H9 (cell line): ENCODE measurements around the gene SLC15A3. TPM values are rescaled to one million over a fixed set of nuclear protein-coding genes. Genes with fewer than 3 reads are reported as not detected.

Experiments used
- DNase-seq: peaks from one replicate; pipeline ENCODE4 v3.0.0-alpha.2; 2017
- H2AFZ ChIP-seq: one replicate; pipeline ENCODE4 v1.6.1; 2013; ENCODE audit warnings: mild to moderate bottlenecking, low read length, control low read depth, moderate library complexity
- H2AK5ac ChIP-seq: 2 replicates; pipeline ENCODE4 v1.6.1; 2013; ENCODE audit warnings: low read length, control low read depth, mixed read lengths; ENCODE audit not compliant: insufficient read length
- H2BK120ac ChIP-seq: one replicate; pipeline ENCODE4 v1.6.1; 2013; ENCODE audit warnings: low read depth, mild to moderate bottlenecking, low read length, control low read depth, inconsistent platforms; ENCODE audit not compliant: poor library complexity, severe bottlenecking
- H2BK12ac ChIP-seq: 2 replicates; pipeline ENCODE4 v1.6.1; 2013; ENCODE audit warnings: low read length, control low read depth, mixed read lengths, low read depth; ENCODE audit not compliant: insufficient read length
- H2BK15ac ChIP-seq: 2 replicates; pipeline ENCODE4 v1.6.1; 2013; ENCODE audit warnings: low read depth, low read length, control low read depth
- H2BK20ac ChIP-seq: one replicate; pipeline ENCODE4 v1.6.1; 2013; ENCODE audit warnings: low read depth, mild to moderate bottlenecking, low read length, control low read depth, inconsistent platforms; ENCODE audit not compliant: poor library complexity, severe bottlenecking
- H2BK5ac ChIP-seq: 2 replicates; pipeline ENCODE4 v1.6.1; 2013; ENCODE audit warnings: low read length, control low read depth, mixed read lengths; ENCODE audit not compliant: insufficient read length
- H3K14ac ChIP-seq: 2 replicates; pipeline ENCODE4 v1.6.1; 2013; ENCODE audit warnings: low read length, control low read depth; ENCODE audit not compliant: insufficient read depth
- H3K18ac ChIP-seq: 2 replicates; pipeline ENCODE4 v1.6.1; 2013; ENCODE audit warnings: low read depth, mild to moderate bottlenecking, mixed read lengths, low read length, control low read depth; ENCODE audit not compliant: insufficient read length
- H3K23ac ChIP-seq: 2 replicates; pipeline ENCODE4 v1.6.1; 2013; ENCODE audit warnings: low read length, control low read depth, mixed read lengths, low read depth; ENCODE audit not compliant: insufficient read length
- H3K23me2 ChIP-seq: 2 replicates; pipeline ENCODE4 v1.6.1; 2013; ENCODE audit warnings: low read depth, mild to moderate bottlenecking, mixed read lengths, low read length, control low read depth; ENCODE audit not compliant: insufficient read length, poor library complexity, severe bottlenecking
- H3K27ac ChIP-seq: 2 replicates; pipeline ENCODE4 v1.5.1; 2013; ENCODE audit warnings: low read length, control low read depth, mixed read lengths, low read depth; ENCODE audit not compliant: insufficient read length
- H3K27me3 ChIP-seq: 2 replicates; pipeline ENCODE4 v1.6.1; 2013; ENCODE audit warnings: low read length, control low read depth, inconsistent platforms; ENCODE audit not compliant: insufficient read depth
- H3K4ac ChIP-seq: 2 replicates; pipeline ENCODE4 v1.6.1; 2013; ENCODE audit warnings: low read depth, mild to moderate bottlenecking, control low read depth, inconsistent platforms, low read length, moderate library complexity
- H3K4me1 ChIP-seq: 2 replicates; pipeline ENCODE4 v1.6.1; 2013; ENCODE audit warnings: low read length, control low read depth, inconsistent platforms; ENCODE audit not compliant: insufficient read depth
- H3K4me2 ChIP-seq: 2 replicates; pipeline ENCODE4 v1.6.1; 2013; ENCODE audit warnings: low read length, control low read depth, mixed read lengths; ENCODE audit not compliant: insufficient read length, insufficient read depth
- H3K56ac ChIP-seq: 2 replicates; pipeline ENCODE4 v1.6.1; 2013; ENCODE audit warnings: low read depth, mild to moderate bottlenecking, mixed read lengths, low read length, control low read depth; ENCODE audit not compliant: insufficient read length
- H3K79me1 ChIP-seq: 2 replicates; pipeline ENCODE4 v1.6.1; 2013; ENCODE audit warnings: low read depth, mild to moderate bottlenecking, moderate library complexity, low read length, control low read depth, inconsistent platforms; ENCODE audit not compliant: insufficient read depth, poor library complexity, severe bottlenecking
- H3K79me2 ChIP-seq: 2 replicates; pipeline ENCODE4 v1.6.1; 2013; ENCODE audit warnings: low read length, control low read depth, inconsistent platforms; ENCODE audit not compliant: insufficient read depth
- H3K9ac ChIP-seq: 2 replicates; pipeline ENCODE4 v1.6.1; 2013; ENCODE audit warnings: low read length, control low read depth, mixed read lengths; ENCODE audit not compliant: insufficient read length; ENCODE audit errors: extremely low read depth
- H3K9me3 ChIP-seq: one replicate; pipeline ENCODE4 v1.6.1; 2013; ENCODE audit warnings: low read depth, low read length, inconsistent platforms; ENCODE audit not compliant: control insufficient read depth
- H3T11ph ChIP-seq: one replicate; pipeline ENCODE4 v1.6.1; 2013; ENCODE audit warnings: mild to moderate bottlenecking, low read length, control low read depth, inconsistent platforms
- H4K20me1 ChIP-seq: one replicate; pipeline ENCODE4 v1.6.1; 2013; ENCODE audit not compliant: control insufficient read depth, insufficient read length, insufficient read depth
- H4K5ac ChIP-seq: 2 replicates; pipeline ENCODE4 v1.6.1; 2013; ENCODE audit warnings: low read depth, mild to moderate bottlenecking, mixed read lengths, low read length, control low read depth; ENCODE audit not compliant: insufficient read length
- H4K8ac ChIP-seq: replicated peaks from 2 replicates; pipeline ENCODE4 v1.6.1; 2013; ENCODE audit warnings: low read length, control low read depth, mixed read lengths, low read depth; ENCODE audit not compliant: insufficient read length
- H4K91ac ChIP-seq: 2 replicates; pipeline ENCODE4 v1.6.1; 2013; ENCODE audit warnings: low read depth, mild to moderate bottlenecking, moderate library complexity, mixed read lengths, low read length, control low read depth; ENCODE audit not compliant: insufficient read length
- H3K27ac Mint-ChIP-seq, 3 experiments: 2 replicates in 2 of 3; 3 replicates in 1 of 3; pipeline ENCODE4 v1.8.0; 2020 to 2021; ENCODE audit warnings: mixed read lengths in 3 of 3, mild to moderate bottlenecking in 1 of 3, moderate library complexity in 1 of 3
- H3K27me3 Mint-ChIP-seq: 2 replicates; pipeline ENCODE4 v1.8.0; 2021; ENCODE audit warnings: low read depth, mild to moderate bottlenecking, moderate library complexity, mixed read lengths
- H3K36me3 Mint-ChIP-seq, 3 experiments: 2 replicates in 2 of 3; 3 replicates in 1 of 3; pipeline ENCODE4 v1.8.0; 2020 to 2021; ENCODE audit warnings: low read depth in 3 of 3, mixed read lengths in 3 of 3; ENCODE audit not compliant: insufficient read depth in 1 of 3
- H3K4me1 Mint-ChIP-seq, 2 experiments: 2 replicates each; pipeline ENCODE4 v1.8.0; 2020; ENCODE audit warnings: mixed read lengths in 2 of 2
- H3K4me3 Mint-ChIP-seq, 2 experiments: 2 replicates in 1 of 2; 3 replicates in 1 of 2; pipeline ENCODE4 v1.8.0; 2020 to 2021; ENCODE audit warnings: mild to moderate bottlenecking in 2 of 2, mixed read lengths in 2 of 2, moderate library complexity in 1 of 2
- H3K9me3 Mint-ChIP-seq, 2 experiments: 2 replicates in 1 of 2; 3 replicates in 1 of 2; pipeline ENCODE4 v1.8.0; 2020; ENCODE audit warnings: mild to moderate bottlenecking in 2 of 2, mixed read lengths in 2 of 2, moderate library complexity in 1 of 2
- CTCF ChIP-seq: fragments of 200-600 bp; sonication (generic); conservative IDR thresholded peaks from 3 replicates; pipeline ENCODE4 v1.8.0; 2021; ENCODE audit warnings: antibody characterized with exemption, mild to moderate bottlenecking
- WGBS: extraction: QIAGEN DNeasy Blood & Tissue Kit; methylation state at CpG from one replicate; pipeline ENCODE4 v1.1.7; 2013; ENCODE audit warnings: missing lambda C conversion rate, low lambda C conversion rate, mixed read lengths; ENCODE audit not compliant: insufficient read length; ENCODE audit errors: extremely low coverage; 5-methylcytosine and 5-hydroxymethylcytosine counted together
- total RNA-seq: library from RNA; stranded (reverse); gene quantifications from 2 replicates; pipeline ENCODE4 v1.2.1, GENCODE V29; 2021

Gene SLC15A3
- total RNA-seq, 1 experiment from 2014 or later, result 7.0 TPM

GRCh38 chr11:60942219-60942618 is 9.8 kb downstream of the SLC15A3 start:
- no peak overlapping the region for H3K14ac ChIP-seq
- H4K20me1 ChIP-seq, result no peaks in the 10 kb centered on the region
- no peak overlapping the region for H3T11ph ChIP-seq
- H3K79me2 ChIP-seq, result no peaks in the 10 kb centered on the region
- Mint-ChIP-seq H3K4me1 (peaks cover 15 to 16% of the 10 kb centered on the region in 2 experiments), H3K9me3 (no peaks in the 10 kb centered on the region; a peak in 1 of 5 replicates), H3K36me3 (peaks cover 2 to 10% (median 3%) of the 10 kb centered on the region in 3 experiments; a peak in 6 of 7 replicates), H3K4me3 (no peak overlapping the region), H3K27ac (no peak overlapping the region), H3K27me3 (peaks cover 4% of the 10 kb centered on the region)
- no peak overlapping the region for H3K27ac ChIP-seq
- H3K4ac ChIP-seq, result no peak overlapping the region
- no peaks in the 10 kb centered on the region for H3K9me3 ChIP-seq
- no peak overlapping the region for H3K9ac ChIP-seq
- no peak overlapping the region for H3K23ac ChIP-seq
- H4K8ac ChIP-seq, result no peak overlapping the region
- no peak overlapping the region for H2BK20ac ChIP-seq
- H3K4me2 ChIP-seq, result no peak overlapping the region
- no peak overlapping the region for H2BK12ac ChIP-seq
- no CpG with 5 or more reads among the region's 4 CpGs for WGBS
- H3K27me3 ChIP-seq, result no peaks in the 10 kb centered on the region
- H3K23me2 ChIP-seq, result no peaks in the 10 kb centered on the region
- H2AK5ac ChIP-seq, result no peak overlapping the region
- no peak overlapping the region for H2BK120ac ChIP-seq
- no peak overlapping the region for H2BK15ac ChIP-seq
- DNase-seq, result no peak
- no peak overlapping the region for H3K56ac ChIP-seq
- H2BK5ac ChIP-seq, result no peak overlapping the region
- no peaks in the 10 kb centered on the region for H3K4me1 ChIP-seq
- H3K79me1 ChIP-seq, result no peaks in the 10 kb centered on the region
- no peak overlapping the region for H3K18ac ChIP-seq
- no peak overlapping the region for H4K91ac ChIP-seq
- no peak overlapping the region for H2AFZ ChIP-seq
- no peak overlapping the region for H4K5ac ChIP-seq
- TF ChIP-seq CTCF, result no peak
